ENCODE data around the gene STAG3.
"Not testable (repeated sequence)": the region's sequence is repeated elsewhere in the genome, so short reads cannot be mapped to it uniquely, and the experiment has no call there.

STAG3 gene

GRCh38 chr7:100173806-100174495, 3.8 kb upstream of the STAG3 start:
- no peak for DNase-seq (ENCODE audit: low read depth in 2 of 2)

- no peak for DNase-seq (ENCODE audit: low read depth in 2 of 2)
Observed at GRCh38 chr7:100174582-100174981, 3.1 kb upstream of the STAG3 start.

GRCh38 chr7:100175296-100175935, 2.3 kb upstream of the STAG3 start:
- no peak for DNase-seq (ENCODE audit: low read depth in 2 of 2)

- DNase-seq (ENCODE audit: low read depth in 2 of 2): no peak
Observed at GRCh38 chr7:100176096-100177044, 1.3 kb upstream of the STAG3 start.

- DNase-seq (ENCODE audit: low read depth in 2 of 2): not testable (repeated sequence)
Observed at GRCh38 chr7:100180084-100180483, 2.4 kb downstream of the STAG3 start.

- DNase-seq (ENCODE audit: low read depth in 2 of 2): not testable (repeated sequence)
Observed at GRCh38 chr7:100182616-100183015, 4.9 kb downstream of the STAG3 start.

- DNase-seq (ENCODE audit: low read depth in 2 of 2): not testable (repeated sequence)
Observed at GRCh38 chr7:100183090-100183489, 5.4 kb downstream of the STAG3 start.

- DNase-seq (ENCODE audit: low read depth in 2 of 2): no peak
Observed at GRCh38 chr7:100185726-100186125, 8.0 kb downstream of the STAG3 start.

GRCh38 chr7:100189061-100189460, 11.3 kb downstream of the STAG3 start:
- no peak for DNase-seq (ENCODE audit: low read depth in 2 of 2)

GRCh38 chr7:100190048-100190711, 12.5 kb downstream of the STAG3 start:
- no peak for DNase-seq (ENCODE audit: low read depth in 2 of 2)

GRCh38 chr7:100191775-100192174, 14.1 kb downstream of the STAG3 start:
- DNase-seq (ENCODE audit: low read depth in 2 of 2): no peak

- not testable (repeated sequence) for DNase-seq (ENCODE audit: low read depth in 2 of 2)
Observed at GRCh38 chr7:100192281-100192862, 14.7 kb downstream of the STAG3 start.

GRCh38 chr7:100192969-100193368, 15.3 kb downstream of the STAG3 start:
- DNase-seq (ENCODE audit: low read depth in 2 of 2): no peak

- no peak for DNase-seq (ENCODE audit: low read depth in 2 of 2)
Observed at GRCh38 chr7:100195222-100195621, 17.5 kb downstream of the STAG3 start.

- not testable (repeated sequence) for DNase-seq (ENCODE audit: low read depth in 2 of 2)
Observed at GRCh38 chr7:100195901-100196322, 18.2 kb downstream of the STAG3 start.

- DNase-seq (ENCODE audit: low read depth in 2 of 2): no peak
Observed at GRCh38 chr7:100198266-100198665, 20.5 kb downstream of the STAG3 start.

GRCh38 chr7:100200693-100201092, 23.0 kb downstream of the STAG3 start:
- no peak for DNase-seq (ENCODE audit: low read depth in 2 of 2)

- no peak for DNase-seq (ENCODE audit: low read depth in 2 of 2)
Observed at GRCh38 chr7:100204454-100204853, 26.7 kb downstream of the STAG3 start.

GRCh38 chr7:100208911-100209408, 31.2 kb downstream of the STAG3 start:
- peak in 1 of 2 donors; percentile 27 for DNase-seq (ENCODE audit: low read depth in 2 of 2)

GRCh38 chr7:100209493-100209892, 31.8 kb downstream of the STAG3 start:
- no peak for DNase-seq (ENCODE audit: low read depth in 2 of 2)

GRCh38 chr7:100210805-100211204, 33.1 kb downstream of the STAG3 start:
- DNase-seq (ENCODE audit: low read depth in 2 of 2): no peak

Data from stimulated activated CD4-positive, alpha-beta T cell treated with anti-CD3 and anti-CD28 coated beads, Interleukin-15, amount 100 ng/mL, for 48 hours (primary cell).